ENCODE results near the gene ZNF331. TPM values are rescaled to one million over a fixed set of nuclear protein-coding genes. Genes with fewer than 3 reads are reported as not detected.

The ZNF331 gene
- total RNA-seq, 2 experiments from 2014 or later = 16.2 to 23.7 TPM

DNA sequence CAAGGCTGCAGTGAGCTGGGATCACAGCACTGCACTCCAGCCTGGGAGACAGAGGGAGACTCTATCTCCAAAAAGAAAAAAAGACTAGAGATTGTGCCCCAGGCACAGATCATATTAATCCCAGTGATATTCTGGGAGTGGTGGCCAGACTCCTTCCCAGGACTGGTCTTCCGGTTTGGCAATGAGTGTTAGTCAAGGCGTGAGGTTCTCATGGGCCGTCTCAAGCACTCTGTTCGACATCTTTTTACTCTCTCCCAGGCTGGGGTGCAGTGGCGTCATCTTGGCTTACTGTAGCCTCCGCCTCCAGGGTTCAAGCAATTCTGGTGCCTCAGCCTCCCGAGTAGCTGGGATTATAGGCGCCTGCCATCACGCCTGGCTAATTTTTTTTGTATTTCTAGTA lies 88.5 kb downstream of the ZNF331 start:
- Histone ChIP-seq H3K4me2 (ENCODE audit: low read length) (no peak overlapping the region), H2AFZ (ENCODE audit: low read length) (no peak overlapping the region), H3K4me3 (ENCODE audit: low read depth, low read length, poor library complexity, severe bottlenecking) (no peak overlapping the region), H4K20me1 (ENCODE audit: insufficient read depth, low read length) (no peaks in the 10 kb centered on the region), H3K27ac (ENCODE audit: low read depth, low read length, poor library complexity, severe bottlenecking) (no peak overlapping the region), H3K79me2 (ENCODE audit: insufficient read depth, low read depth, low read length) (no peaks in the 10 kb centered on the region), H3K4me1 (ENCODE audit: insufficient read depth, low read length, poor library complexity, severe bottlenecking) (no peaks in the 10 kb centered on the region), H3K36me3 (ENCODE audit: insufficient read depth, low read length) (no peaks in the 10 kb centered on the region), H3K9me2 (ENCODE audit: insufficient read depth, low read length) (no peaks in the 10 kb centered on the region), H3K9me3 (ENCODE audit: low read length) (no peaks in the 10 kb centered on the region)
- TF ChIP-seq, protein P1, sequence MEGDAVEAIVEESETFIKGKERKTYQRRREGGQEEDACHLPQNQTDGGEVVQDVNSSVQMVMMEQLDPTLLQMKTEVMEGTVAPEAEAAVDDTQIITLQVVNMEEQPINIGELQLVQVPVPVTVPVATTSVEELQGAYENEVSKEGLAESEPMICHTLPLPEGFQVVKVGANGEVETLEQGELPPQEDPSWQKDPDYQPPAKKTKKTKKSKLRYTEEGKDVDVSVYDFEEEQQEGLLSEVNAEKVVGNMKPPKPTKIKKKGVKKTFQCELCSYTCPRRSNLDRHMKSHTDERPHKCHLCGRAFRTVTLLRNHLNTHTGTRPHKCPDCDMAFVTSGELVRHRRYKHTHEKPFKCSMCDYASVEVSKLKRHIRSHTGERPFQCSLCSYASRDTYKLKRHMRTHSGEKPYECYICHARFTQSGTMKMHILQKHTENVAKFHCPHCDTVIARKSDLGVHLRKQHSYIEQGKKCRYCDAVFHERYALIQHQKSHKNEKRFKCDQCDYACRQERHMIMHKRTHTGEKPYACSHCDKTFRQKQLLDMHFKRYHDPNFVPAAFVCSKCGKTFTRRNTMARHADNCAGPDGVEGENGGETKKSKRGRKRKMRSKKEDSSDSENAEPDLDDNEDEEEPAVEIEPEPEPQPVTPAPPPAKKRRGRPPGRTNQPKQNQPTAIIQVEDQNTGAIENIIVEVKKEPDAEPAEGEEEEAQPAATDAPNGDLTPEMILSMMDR (conservative IDR thresholded peaks at IDR 0.05; ENCODE audit: low read length) = no peak
- no peak for TF ChIP-seq EZH2phosphoT487 (IDR thresholded peaks at IDR 0.05; ENCODE audit: borderline replicate concordance, low read depth, low read length)
- no TSS peak for BruUV-seq (replicated peaks)
- intact Hi-C loops (cut with micrococcal nuclease; ENCODE audit: unreplicated experiment) = no loop called here
- DNase-seq (ENCODE audit: low spot score) = no peak
- CTCF ChIA-PET (ENCODE audit: unreplicated experiment) = no interaction called here
- POLR2A ChIA-PET = no interaction called here

DNA sequence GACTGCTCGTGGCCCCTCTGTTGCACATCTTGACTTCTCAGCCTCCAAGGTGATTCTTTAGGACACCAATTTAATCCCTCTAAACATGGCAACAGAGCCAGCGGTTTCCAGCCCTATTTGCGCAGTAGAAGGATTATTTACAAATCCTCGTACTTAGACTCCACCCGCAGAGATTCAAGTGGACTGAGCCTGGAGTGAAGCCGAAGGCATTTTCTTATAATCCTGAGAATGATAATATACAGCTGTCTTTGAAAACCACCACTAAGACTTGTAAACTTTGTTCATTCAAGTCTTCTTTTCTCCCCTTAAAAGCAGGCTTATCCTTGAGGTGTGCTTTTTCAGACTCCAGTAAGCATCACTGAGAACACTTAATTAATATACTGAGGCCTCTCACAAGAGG lies 89.0 kb downstream of the ZNF331 start:
- CTCF ChIA-PET (ENCODE audit: unreplicated experiment) = no interaction called here
- Histone ChIP-seq H3K27ac (ENCODE audit: low read depth, low read length, poor library complexity, severe bottlenecking) (no peak overlapping the region), H2AFZ (ENCODE audit: low read length) (no peak overlapping the region), H3K9me3 (ENCODE audit: low read length) (no peaks in the 10 kb centered on the region), H3K4me1 (ENCODE audit: insufficient read depth, low read length, poor library complexity, severe bottlenecking) (no peaks in the 10 kb centered on the region), H4K20me1 (ENCODE audit: insufficient read depth, low read length) (no peaks in the 10 kb centered on the region), H3K36me3 (ENCODE audit: insufficient read depth, low read length) (no peaks in the 10 kb centered on the region), H3K4me2 (ENCODE audit: low read length) (no peak overlapping the region), H3K79me2 (ENCODE audit: insufficient read depth, low read depth, low read length) (no peaks in the 10 kb centered on the region), H3K9me2 (ENCODE audit: insufficient read depth, low read length) (no peaks in the 10 kb centered on the region), H3K4me3 (ENCODE audit: low read depth, low read length, poor library complexity, severe bottlenecking) (no peak overlapping the region)
- no peak for TF ChIP-seq EZH2phosphoT487 (IDR thresholded peaks at IDR 0.05; ENCODE audit: borderline replicate concordance, low read depth, low read length)
- TF ChIP-seq, protein P1 (conservative IDR thresholded peaks at IDR 0.05; ENCODE audit: low read length) = no peak
- POLR2A ChIA-PET = no interaction called here
- intact Hi-C loops (cut with micrococcal nuclease; ENCODE audit: unreplicated experiment) = no loop called here
- BruUV-seq (replicated peaks) = no TSS peak
- no peak for DNase-seq (ENCODE audit: low spot score)

Other genes with a start within 250 kb of the ZNF331 start
- gene ZNF845, start 204.4 kb upstream of the ZNF331 start, total RNA-seq (2014; rRNA removed; shearing (Covaris generic)) = 7.2 and 7.7 TPM in 2 replicates
- 6.8 and 8.0 TPM in 2 replicates for gene ZNF845, start 204.4 kb upstream of the ZNF331 start, total RNA-seq (2022)
- gene ZNF525, start 172.4 kb upstream of the ZNF331 start, total RNA-seq (2014; rRNA removed; shearing (Covaris generic)) = 20.2 and 21.0 TPM in 2 replicates
- 21.0 and 23.2 TPM in 2 replicates for gene ZNF525, start 172.4 kb upstream of the ZNF331 start, total RNA-seq (2022)
- 14.6 and 16.2 TPM in 2 replicates for gene ZNF765, start 143.0 kb upstream of the ZNF331 start, total RNA-seq (2014; rRNA removed; shearing (Covaris generic))
- 14.2 and 17.4 TPM in 2 replicates for gene ZNF765, start 143.0 kb upstream of the ZNF331 start, total RNA-seq (2022)
- 11.0 and 14.0 TPM in 2 replicates for gene ZNF761, start 106.2 kb upstream of the ZNF331 start, total RNA-seq (2014; rRNA removed; shearing (Covaris generic))
- gene ZNF761, start 106.2 kb upstream of the ZNF331 start, total RNA-seq (2022) = 16.0 and 17.5 TPM in 2 replicates
- 5.9 TPM in 2 replicates for gene ZNF813, start 70.4 kb upstream of the ZNF331 start, total RNA-seq (2014; rRNA removed; shearing (Covaris generic))
- 6.6 and 6.7 TPM in 2 replicates for gene ZNF813, start 70.4 kb upstream of the ZNF331 start, total RNA-seq (2022)
- not detected in 2 replicates for gene DPRX, start 93.9 kb downstream of the ZNF331 start, total RNA-seq (2014; rRNA removed; shearing (Covaris generic))
- not detected in 2 replicates for gene DPRX, start 93.9 kb downstream of the ZNF331 start, total RNA-seq (2022)

All from OCI-LY7 (cell line).